K562 (cell line): ENCODE results near the gene NSRP1. TPM values are rescaled to one million over a fixed set of nuclear protein-coding genes. Genes with fewer than 3 reads are reported as not detected.
A peak's percentile ranks its signal among the peaks of the same experiment; 100 is the strongest.

Source experiments
- ASH1L ChIP-seq: fragments of 450-650 bp; IDR thresholded peaks from 2 replicates; pipeline ENCODE4 v1.6.1; 2018; ENCODE audit warnings: borderline replicate concordance, mild to moderate bottlenecking, low read depth; ENCODE audit not compliant: partially characterized antibody
- CHD1 ChIP-seq: fragments of 200-600 bp; sonication (generic); IDR thresholded peaks from one replicate; pipeline ENCODE4 v1.6.1; 2012; ENCODE audit warnings: mild to moderate bottlenecking, moderate library complexity, low read length, inconsistent platforms
- DACH1 ChIP-seq: fragments of 450-650 bp; IDR thresholded peaks from 2 replicates; pipeline ENCODE4 v1.6.1; 2018; ENCODE audit not compliant: partially characterized antibody
- EP400 ChIP-seq: fragments of 450-650 bp; IDR thresholded peaks from 2 replicates; pipeline ENCODE4 v1.6.1; 2017; ENCODE audit warnings: antibody characterized with exemption, mild to moderate bottlenecking, moderate library complexity
- GTF2F1 ChIP-seq: IDR thresholded peaks from 2 replicates; pipeline ENCODE4 v1.6.1; 2011; ENCODE audit warnings: low read depth, low read length, improper control_type of control experiment
- HDAC1 ChIP-seq, 2 experiments: fragments of 450-650 bp; IDR thresholded peaks; 2 replicates each; pipeline ENCODE4 v1.6.1; 2016 to 2017; ENCODE audit warnings: inconsistent platforms in 1 of 2, mild to moderate bottlenecking in 1 of 2, moderate library complexity in 1 of 2
- LEF1 ChIP-seq: fragments of 450-650 bp; IDR thresholded peaks from 2 replicates; pipeline ENCODE4 v1.6.1; 2016; ENCODE audit warnings: mild to moderate bottlenecking
- MXI1 ChIP-seq: IDR thresholded peaks from 2 replicates; pipeline ENCODE4 v1.6.1; 2011; ENCODE audit warnings: low read depth, mild to moderate bottlenecking, improper control_type of control experiment, low read length
- NBN ChIP-seq: fragments of 450-650 bp; IDR thresholded peaks from 2 replicates; pipeline ENCODE4 v1.6.1; 2016; ENCODE audit warnings: low read depth, mild to moderate bottlenecking
- PML ChIP-seq: IDR thresholded peaks from 2 replicates; pipeline ENCODE4 v1.6.1; 2012; ENCODE audit warnings: low read length, inconsistent platforms
- SMAD3 ChIP-seq: fragments of 450-650 bp; formaldehyde crosslinking; conservative IDR thresholded peaks from 2 replicates; pipeline ENCODE4 v1.4.0; 2020; ENCODE audit warnings: mild to moderate bottlenecking
- SMAD4 ChIP-seq: fragments of 250-450 bp; sonication (Bioruptor Pico); conservative IDR thresholded peaks from 2 replicates; pipeline ENCODE4 v1.8.0; 2021; ENCODE audit warnings: inconsistent platforms, mild to moderate bottlenecking, moderate library complexity
- STAG1 ChIP-seq: sonication (generic); formaldehyde crosslinking; IDR thresholded peaks from 2 replicates; pipeline ENCODE4 v1.5.0; 2020; ENCODE audit warnings: missing genetic modification reagents, borderline replicate concordance
- ZFX ChIP-seq: sonication (generic); formaldehyde crosslinking; IDR thresholded peaks from 2 replicates; pipeline ENCODE4 v1.8.0; 2022; ENCODE audit warnings: mild to moderate bottlenecking, missing genetic modification reagents, moderate library complexity
- ZNF197 ChIP-seq: fragments of 200-800 bp; sonication (Bioruptor generic); IDR thresholded peaks from 2 replicates; pipeline ENCODE4 v1.6.1; 2016; ENCODE audit warnings: low read depth, missing genetic modification characterization, missing compliant biosample characterization
- ZNF24 ChIP-seq: fragments of 450-650 bp; IDR thresholded peaks from 2 replicates; pipeline ENCODE4 v1.6.1; 2016
- ZNF384 ChIP-seq: IDR thresholded peaks from 2 replicates; pipeline ENCODE4 v1.6.1; 2012; ENCODE audit warnings: low read depth, low read length, improper control_type of control experiment
- ZNF707 ChIP-seq: fragments of 250-450 bp; sonication (Bioruptor Pico); conservative IDR thresholded peaks from 2 replicates; pipeline ENCODE4 v1.8.0; 2022; ENCODE audit warnings: inconsistent platforms, mild to moderate bottlenecking, moderate library complexity
- polyA plus RNA-seq, 8 experiments: library from polyadenylated mRNA; depleted of rRNA in 4 of 8; stranded (reverse) in 5 of 8; unstranded in 3 of 8; fragments of >200 nt; fragmentation: Nextera tagmentation in 2 of 8; fragmentation: Illumina TruSeq in 1 of 8; extraction: Ambion mirVana in 2 of 8; extraction: Trizol in 1 of 8; gene quantifications; 2 replicates each; pipeline versions ENCODE4 v1.2.1 to v1.2.3, GENCODE V29; 2011 to 2014; ENCODE audit warnings: inconsistent platforms in 1 of 8, missing spikeins in 1 of 8
- total RNA-seq, 7 experiments: library from RNA; depleted of rRNA in 6 of 7; stranded (reverse); fragments of >200 nt in 6 of 7; fragmentation: Illumina TruSeq in 2 of 7; extraction: Trizol in 2 of 7; gene quantifications; 2 replicates each; pipeline versions ENCODE4 v1.2.1 to v1.2.3, GENCODE V29; 2011 to 2021; ENCODE audit warnings: low replicate concordance in 1 of 7
- TF ChIP-seq, protein P1 (sequence below): fragments of 250-450 bp; sonication (Bioruptor Pico); IDR thresholded peaks from 2 replicates; pipeline ENCODE4 v1.9.0; 2021; ENCODE audit warnings: mild to moderate bottlenecking
- TF ChIP-seq, protein P2 (sequence below), 2 experiments: fragments of 450-650 bp; conservative IDR thresholded peaks; 2 replicates each; pipeline ENCODE4 v1.6.1; 2017; ENCODE audit warnings: mild to moderate bottlenecking in 2 of 2, moderate library complexity in 2 of 2
- TF ChIP-seq, protein P3 (sequence below): fragments of 450-650 bp; formaldehyde crosslinking; IDR thresholded peaks from 2 replicates; pipeline ENCODE4 v1.4.0; 2020; ENCODE audit warnings: mild to moderate bottlenecking, moderate library complexity
- TF ChIP-seq, protein P4 (sequence below): fragments of 450-650 bp; IDR thresholded peaks from 2 replicates; pipeline ENCODE4 v1.6.1; 2017; ENCODE audit warnings: mild to moderate bottlenecking, moderate library complexity
- TF ChIP-seq, protein P5 (sequence below): fragments of 450-650 bp; IDR thresholded peaks from 2 replicates; pipeline ENCODE4 v1.7.0; 2016; ENCODE audit warnings: borderline replicate concordance

Gene NSRP1
- total and polyA plus RNA-seq, 9 of the 15 experiments (the other 6 are each of a cell fraction or from before 2014, with no cell fraction given): 18.4 to 68.6 (median 32.7) TPM

DNA sequence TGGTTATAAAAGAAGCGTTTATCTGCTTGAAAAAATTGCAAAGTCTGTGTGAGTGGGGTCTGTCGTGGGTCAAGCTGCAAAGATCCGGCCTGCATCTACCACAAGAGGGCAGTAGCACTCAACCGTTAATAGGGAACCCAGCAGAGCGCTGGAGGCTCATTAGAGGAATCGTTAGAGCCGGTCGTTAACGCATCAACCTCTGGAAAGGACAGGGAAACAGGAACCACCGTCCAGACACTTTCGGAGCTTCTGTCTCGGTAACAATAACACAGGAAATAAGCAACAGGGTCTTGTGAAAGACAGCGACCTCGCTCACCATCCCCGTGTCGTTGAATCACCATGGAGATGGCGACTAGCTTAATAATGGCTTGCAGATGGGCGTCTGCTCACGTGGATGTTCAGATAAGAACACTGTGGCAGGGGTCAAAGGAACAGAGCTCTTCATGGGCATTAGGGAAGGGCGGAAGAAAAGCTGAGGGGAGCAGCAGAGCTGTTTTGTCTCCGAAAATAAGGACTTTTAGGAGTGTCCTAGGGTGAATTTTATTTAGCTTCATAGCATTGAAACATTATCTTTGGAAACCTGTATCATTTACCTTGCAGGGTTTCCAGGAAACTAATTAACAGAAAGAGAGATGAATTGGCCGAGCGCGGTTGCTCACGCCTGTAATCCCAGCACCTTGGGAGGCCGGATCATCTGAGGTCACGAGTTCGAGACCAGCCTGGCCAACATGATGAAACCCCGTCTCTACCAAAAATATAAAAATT lies 11.9 kb upstream of the NSRP1 start (continued):
- TF ChIP-seq, protein P1, sequence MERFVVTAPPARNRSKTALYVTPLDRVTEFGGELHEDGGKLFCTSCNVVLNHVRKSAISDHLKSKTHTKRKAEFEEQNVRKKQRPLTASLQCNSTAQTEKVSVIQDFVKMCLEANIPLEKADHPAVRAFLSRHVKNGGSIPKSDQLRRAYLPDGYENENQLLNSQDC (CRISPR knock-in tag): no peak
- TF ChIP-seq HDAC1 (IDR thresholded peaks at IDR 0.05) (0 out of 4 replicates have a peak, but pooled peaks of 1 of the 2 experiments have one; percentile 77), NBN (peak; percentile 90), ZNF197 (CRISPR knock-in tag) (0 out of 2 replicates have a peak, but pooled peaks have one; percentile 19), ZNF24 (no peak), SMAD4 (CRISPR knock-in tag) (peak; percentile 87), CHD1 (no peak), EP400 (peak; percentile 66), ZNF384 (peak; percentile 35), ZFX (no peak), ASH1L (no peak), PML (peak; percentile 53; the same call in 1 of the 2 replicates), SMAD3 (CRISPR knock-in tag) (0 out of 2 replicates have a peak, but pooled peaks have one; percentile 39), DACH1 (peak; percentile 79), ZNF707 (CRISPR knock-in tag) (no peak), MXI1 (peak; percentile 15; the same call in 1 of the 2 replicates), LEF1 (peak; percentile 58), GTF2F1 (no peak), STAG1 (peak; percentile 53; the same call in 1 of the 2 replicates)
- TF ChIP-seq, protein P2, sequence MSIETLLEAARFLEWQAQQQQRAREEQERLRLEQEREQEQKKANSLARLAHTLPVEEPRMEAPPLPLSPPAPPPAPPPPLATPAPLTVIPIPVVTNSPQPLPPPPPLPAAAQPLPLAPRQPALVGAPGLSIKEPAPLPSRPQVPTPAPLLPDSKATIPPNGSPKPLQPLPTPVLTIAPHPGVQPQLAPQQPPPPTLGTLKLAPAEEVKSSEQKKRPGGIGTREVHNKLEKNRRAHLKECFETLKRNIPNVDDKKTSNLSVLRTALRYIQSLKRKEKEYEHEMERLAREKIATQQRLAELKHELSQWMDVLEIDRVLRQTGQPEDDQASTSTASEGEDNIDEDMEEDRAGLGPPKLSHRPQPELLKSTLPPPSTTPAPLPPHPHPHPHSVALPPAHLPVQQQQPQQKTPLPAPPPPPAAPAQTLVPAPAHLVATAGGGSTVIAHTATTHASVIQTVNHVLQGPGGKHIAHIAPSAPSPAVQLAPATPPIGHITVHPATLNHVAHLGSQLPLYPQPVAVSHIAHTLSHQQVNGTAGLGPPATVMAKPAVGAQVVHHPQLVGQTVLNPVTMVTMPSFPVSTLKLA (conservative IDR thresholded peaks at IDR 0.05): peak; percentile 77 to 84
- TF ChIP-seq, protein P3, sequence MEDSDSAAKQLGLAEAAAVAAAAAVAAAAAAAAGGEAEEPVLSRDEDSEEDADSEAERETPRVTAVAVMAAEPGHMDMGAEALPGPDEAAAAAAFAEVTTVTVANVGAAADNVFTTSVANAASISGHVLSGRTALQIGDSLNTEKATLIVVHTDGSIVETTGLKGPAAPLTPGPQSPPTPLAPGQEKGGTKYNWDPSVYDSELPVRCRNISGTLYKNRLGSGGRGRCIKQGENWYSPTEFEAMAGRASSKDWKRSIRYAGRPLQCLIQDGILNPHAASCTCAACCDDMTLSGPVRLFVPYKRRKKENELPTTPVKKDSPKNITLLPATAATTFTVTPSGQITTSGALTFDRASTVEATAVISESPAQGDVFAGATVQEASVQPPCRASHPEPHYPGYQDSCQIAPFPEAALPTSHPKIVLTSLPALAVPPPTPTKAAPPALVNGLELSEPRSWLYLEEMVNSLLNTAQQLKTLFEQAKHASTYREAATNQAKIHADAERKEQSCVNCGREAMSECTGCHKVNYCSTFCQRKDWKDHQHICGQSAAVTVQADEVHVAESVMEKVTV: peak; percentile 78
- TF ChIP-seq, protein P4, sequence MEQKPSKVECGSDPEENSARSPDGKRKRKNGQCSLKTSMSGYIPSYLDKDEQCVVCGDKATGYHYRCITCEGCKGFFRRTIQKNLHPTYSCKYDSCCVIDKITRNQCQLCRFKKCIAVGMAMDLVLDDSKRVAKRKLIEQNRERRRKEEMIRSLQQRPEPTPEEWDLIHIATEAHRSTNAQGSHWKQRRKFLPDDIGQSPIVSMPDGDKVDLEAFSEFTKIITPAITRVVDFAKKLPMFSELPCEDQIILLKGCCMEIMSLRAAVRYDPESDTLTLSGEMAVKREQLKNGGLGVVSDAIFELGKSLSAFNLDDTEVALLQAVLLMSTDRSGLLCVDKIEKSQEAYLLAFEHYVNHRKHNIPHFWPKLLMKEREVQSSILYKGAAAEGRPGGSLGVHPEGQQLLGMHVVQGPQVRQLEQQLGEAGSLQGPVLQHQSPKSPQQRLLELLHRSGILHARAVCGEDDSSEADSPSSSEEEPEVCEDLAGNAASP: no peak
- TF ChIP-seq, protein P5, sequence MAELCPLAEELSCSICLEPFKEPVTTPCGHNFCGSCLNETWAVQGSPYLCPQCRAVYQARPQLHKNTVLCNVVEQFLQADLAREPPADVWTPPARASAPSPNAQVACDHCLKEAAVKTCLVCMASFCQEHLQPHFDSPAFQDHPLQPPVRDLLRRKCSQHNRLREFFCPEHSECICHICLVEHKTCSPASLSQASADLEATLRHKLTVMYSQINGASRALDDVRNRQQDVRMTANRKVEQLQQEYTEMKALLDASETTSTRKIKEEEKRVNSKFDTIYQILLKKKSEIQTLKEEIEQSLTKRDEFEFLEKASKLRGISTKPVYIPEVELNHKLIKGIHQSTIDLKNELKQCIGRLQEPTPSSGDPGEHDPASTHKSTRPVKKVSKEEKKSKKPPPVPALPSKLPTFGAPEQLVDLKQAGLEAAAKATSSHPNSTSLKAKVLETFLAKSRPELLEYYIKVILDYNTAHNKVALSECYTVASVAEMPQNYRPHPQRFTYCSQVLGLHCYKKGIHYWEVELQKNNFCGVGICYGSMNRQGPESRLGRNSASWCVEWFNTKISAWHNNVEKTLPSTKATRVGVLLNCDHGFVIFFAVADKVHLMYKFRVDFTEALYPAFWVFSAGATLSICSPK: no peak
